Measurements from ENCODE around the gene HTR4.

DNA sequence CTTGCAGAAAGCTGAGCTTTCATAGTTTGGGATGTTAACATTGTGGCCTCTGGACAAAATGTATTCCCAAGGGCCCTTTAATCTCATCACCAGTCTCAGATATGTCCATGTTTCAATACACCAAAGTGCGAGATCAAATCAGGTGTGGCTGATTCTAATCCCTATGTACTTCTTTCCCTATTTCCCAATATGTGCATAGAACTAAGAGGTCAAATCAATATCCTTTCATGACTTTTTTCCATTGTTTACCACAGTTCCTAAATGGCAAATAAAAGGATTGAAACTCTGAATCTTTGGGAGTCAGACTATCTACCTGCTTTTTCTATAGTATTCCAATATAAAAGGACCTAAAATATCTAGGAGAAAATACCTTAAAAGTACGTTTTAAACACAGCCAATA lies 165.6 kb downstream of the HTR4 start:
- TF ChIP-seq TAF1 (IDR thresholded peaks at IDR 0.05; ENCODE audit: borderline replicate concordance, low read depth, low read length) (no peak), TEAD4 (IDR thresholded peaks at IDR 0.05; ENCODE audit: borderline replicate concordance, insufficient read depth) (no peak), YY1 (IDR thresholded peaks at IDR 0.05; ENCODE audit: low read depth) (no peak)
- TF ChIP-seq, protein P1, sequence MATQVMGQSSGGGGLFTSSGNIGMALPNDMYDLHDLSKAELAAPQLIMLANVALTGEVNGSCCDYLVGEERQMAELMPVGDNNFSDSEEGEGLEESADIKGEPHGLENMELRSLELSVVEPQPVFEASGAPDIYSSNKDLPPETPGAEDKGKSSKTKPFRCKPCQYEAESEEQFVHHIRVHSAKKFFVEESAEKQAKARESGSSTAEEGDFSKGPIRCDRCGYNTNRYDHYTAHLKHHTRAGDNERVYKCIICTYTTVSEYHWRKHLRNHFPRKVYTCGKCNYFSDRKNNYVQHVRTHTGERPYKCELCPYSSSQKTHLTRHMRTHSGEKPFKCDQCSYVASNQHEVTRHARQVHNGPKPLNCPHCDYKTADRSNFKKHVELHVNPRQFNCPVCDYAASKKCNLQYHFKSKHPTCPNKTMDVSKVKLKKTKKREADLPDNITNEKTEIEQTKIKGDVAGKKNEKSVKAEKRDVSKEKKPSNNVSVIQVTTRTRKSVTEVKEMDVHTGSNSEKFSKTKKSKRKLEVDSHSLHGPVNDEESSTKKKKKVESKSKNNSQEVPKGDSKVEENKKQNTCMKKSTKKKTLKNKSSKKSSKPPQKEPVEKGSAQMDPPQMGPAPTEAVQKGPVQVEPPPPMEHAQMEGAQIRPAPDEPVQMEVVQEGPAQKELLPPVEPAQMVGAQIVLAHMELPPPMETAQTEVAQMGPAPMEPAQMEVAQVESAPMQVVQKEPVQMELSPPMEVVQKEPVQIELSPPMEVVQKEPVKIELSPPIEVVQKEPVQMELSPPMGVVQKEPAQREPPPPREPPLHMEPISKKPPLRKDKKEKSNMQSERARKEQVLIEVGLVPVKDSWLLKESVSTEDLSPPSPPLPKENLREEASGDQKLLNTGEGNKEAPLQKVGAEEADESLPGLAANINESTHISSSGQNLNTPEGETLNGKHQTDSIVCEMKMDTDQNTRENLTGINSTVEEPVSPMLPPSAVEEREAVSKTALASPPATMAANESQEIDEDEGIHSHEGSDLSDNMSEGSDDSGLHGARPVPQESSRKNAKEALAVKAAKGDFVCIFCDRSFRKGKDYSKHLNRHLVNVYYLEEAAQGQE (IDR thresholded peaks at IDR 0.05; ENCODE audit: low read depth, low read length), result no peak
- TF ChIP-seq, protein P2, sequence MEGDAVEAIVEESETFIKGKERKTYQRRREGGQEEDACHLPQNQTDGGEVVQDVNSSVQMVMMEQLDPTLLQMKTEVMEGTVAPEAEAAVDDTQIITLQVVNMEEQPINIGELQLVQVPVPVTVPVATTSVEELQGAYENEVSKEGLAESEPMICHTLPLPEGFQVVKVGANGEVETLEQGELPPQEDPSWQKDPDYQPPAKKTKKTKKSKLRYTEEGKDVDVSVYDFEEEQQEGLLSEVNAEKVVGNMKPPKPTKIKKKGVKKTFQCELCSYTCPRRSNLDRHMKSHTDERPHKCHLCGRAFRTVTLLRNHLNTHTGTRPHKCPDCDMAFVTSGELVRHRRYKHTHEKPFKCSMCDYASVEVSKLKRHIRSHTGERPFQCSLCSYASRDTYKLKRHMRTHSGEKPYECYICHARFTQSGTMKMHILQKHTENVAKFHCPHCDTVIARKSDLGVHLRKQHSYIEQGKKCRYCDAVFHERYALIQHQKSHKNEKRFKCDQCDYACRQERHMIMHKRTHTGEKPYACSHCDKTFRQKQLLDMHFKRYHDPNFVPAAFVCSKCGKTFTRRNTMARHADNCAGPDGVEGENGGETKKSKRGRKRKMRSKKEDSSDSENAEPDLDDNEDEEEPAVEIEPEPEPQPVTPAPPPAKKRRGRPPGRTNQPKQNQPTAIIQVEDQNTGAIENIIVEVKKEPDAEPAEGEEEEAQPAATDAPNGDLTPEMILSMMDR (IDR thresholded peaks at IDR 0.05), result no peak

All from SK-N-SH (cell line).